Measurements from ENCODE around the gene TAX1BP1.

TAX1BP1 gene

GRCh38 chr7:27861747-27862146 lies 121.8 kb downstream of the TAX1BP1 start:
- H3K4me1 ChIP-seq, result no peaks in the 10 kb centered on the region
- no peak for TF ChIP-seq CTCF (IDR thresholded peaks at IDR 0.05; ENCODE audit: low read depth, low read length)
- no peak overlapping the region for H3K4me3 ChIP-seq (ENCODE audit: low read depth, low read length)
- no peaks in the 10 kb centered on the region for H3K27me3 ChIP-seq
- DNase-seq, result no peak
- no peaks in the 10 kb centered on the region; the same call in 1 of the 2 replicates for H3K9me3 ChIP-seq
- no peaks in the 10 kb centered on the region for H3K36me3 ChIP-seq

GRCh38 chr7:27863880-27864279 lies 123.9 kb downstream of the TAX1BP1 start:
- no peak for TF ChIP-seq CTCF (IDR thresholded peaks at IDR 0.05; ENCODE audit: low read depth, low read length)
- H3K36me3 ChIP-seq, result no peaks in the 10 kb centered on the region

GRCh38 chr7:27866256-27866655 lies 126.3 kb downstream of the TAX1BP1 start:
- TF ChIP-seq CTCF (IDR thresholded peaks at IDR 0.05; ENCODE audit: low read depth, low read length), result no peak
- H3K9me3 ChIP-seq, result no peaks in the 10 kb centered on the region
- no peaks in the 10 kb centered on the region for H3K27me3 ChIP-seq
- H3K4me1 ChIP-seq, result no peaks in the 10 kb centered on the region; the same call in 1 of the 2 replicates
- no peak overlapping the region for H3K4me3 ChIP-seq (ENCODE audit: low read depth, low read length)
- DNase-seq, result no peak
- H3K36me3 ChIP-seq, result no peaks in the 10 kb centered on the region

More at GRCh38 chr7:27863880-27864279, 123.9 kb downstream of the TAX1BP1 start:
- no peak for DNase-seq
- no peaks in the 10 kb centered on the region for H3K9me3 ChIP-seq
- H3K4me3 ChIP-seq (ENCODE audit: low read depth, low read length), result no peak overlapping the region
- H3K4me1 ChIP-seq, result no peaks in the 10 kb centered on the region
- no peaks in the 10 kb centered on the region for H3K27me3 ChIP-seq

- no peak for DNase-seq
- no peaks in the 10 kb centered on the region for H3K27me3 ChIP-seq
- H3K4me3 ChIP-seq (ENCODE audit: low read depth, low read length), result no peak overlapping the region
- H3K9me3 ChIP-seq, result no peaks in the 10 kb centered on the region
- no peaks in the 10 kb centered on the region; the same call in 1 of the 2 replicates for H3K4me1 ChIP-seq
- no peaks in the 10 kb centered on the region for H3K36me3 ChIP-seq
- no peak for TF ChIP-seq CTCF (IDR thresholded peaks at IDR 0.05; ENCODE audit: low read depth, low read length)
These were observed 127.1 kb downstream of the TAX1BP1 start for GRCh38 chr7:27866828-27867672.

- TF ChIP-seq CTCF (IDR thresholded peaks at IDR 0.05; ENCODE audit: low read depth, low read length), result no peak
- Histone ChIP-seq H3K9me3 (no peaks in the 10 kb centered on the region), H3K36me3 (no peaks in the 10 kb centered on the region), H3K4me1 (peaks cover 3% of the 10 kb centered on the region; the same call in 1 of the 2 replicates), H3K27me3 (no peaks in the 10 kb centered on the region), H3K4me3 (ENCODE audit: low read depth, low read length) (no peak overlapping the region)
- no peak for DNase-seq
These were observed 128.2 kb downstream of the TAX1BP1 start for GRCh38 chr7:27868131-27868550.

- Histone ChIP-seq H3K36me3 (no peaks in the 10 kb centered on the region), H3K9me3 (no peaks in the 10 kb centered on the region), H3K4me1 (peaks cover 6% of the 10 kb centered on the region; the same call in 1 of the 2 replicates), H3K4me3 (ENCODE audit: low read depth, low read length) (no peak overlapping the region), H3K27me3 (no peaks in the 10 kb centered on the region)
- no peak for DNase-seq
- TF ChIP-seq CTCF (IDR thresholded peaks at IDR 0.05; ENCODE audit: low read depth, low read length), result no peak
These were observed 129.1 kb downstream of the TAX1BP1 start for GRCh38 chr7:27869056-27869455.

Data from BE2C (cell line).